Right lobe of liver (tissue), 6 donors: Measurements from ENCODE around the gene UPF1. TPM values are rescaled to one million over a fixed set of nuclear protein-coding genes. Genes with fewer than 3 reads are reported as not detected.

Source experiments
- ATAC-seq, 4 donors: fragments of 200-7000 bp; cut with Tn5 transposase; one replicate each; pipeline ENCODE4 v1.9.1; 2020; ENCODE audit warnings: mild to moderate bottlenecking in 4 of 4, moderate library complexity in 4 of 4
- DNase-seq, 3 donors: peaks; one replicate each; pipeline ENCODE4 v3.0.0-alpha.2; 2020
- H3K27ac ChIP-seq, 3 donors: fragments of 200-600 bp; one replicate each; pipeline ENCODE4 v1.8.0; 2022
- H3K27me3 ChIP-seq, 2 donors: fragments of 200-600 bp; one replicate each; pipeline ENCODE4 v1.8.0; 2022
- H3K36me3 ChIP-seq, 4 donors: fragments of 200-600 bp; sonication (generic) in 1 of 4; one replicate each; pipeline versions ENCODE4 v1.5.1 to v1.8.0; 2017 to 2022; ENCODE audit warnings: control low read depth in 1 of 4
- H3K4me1 ChIP-seq, 4 donors: fragments of 200-600 bp; sonication (generic) in 1 of 4; one replicate each; pipeline versions ENCODE4 v1.5.1 to v1.8.0; 2017 to 2022; ENCODE audit warnings: control low read depth in 1 of 4
- H3K4me3 ChIP-seq, 3 donors: fragments of 200-600 bp; one replicate each; pipeline ENCODE4 v1.8.0; 2022
- H3K9me3 ChIP-seq, 4 donors: fragments of 200-600 bp; sonication (generic) in 1 of 4; one replicate each; pipeline versions ENCODE4 v1.5.1 to v1.8.0; 2017 to 2022; ENCODE audit warnings: control low read depth in 1 of 4
- CTCF ChIP-seq, 4 donors: fragments of 200-600 bp in 3 of 4; fragments of 450-650 bp in 1 of 4; IDR thresholded peaks; one replicate each; pipeline versions ENCODE4 v1.5.1 to v1.8.0; 2016 to 2022; ENCODE audit warnings: antibody characterized with exemption in 4 of 4, mild to moderate bottlenecking in 2 of 4
- POLR2A ChIP-seq: fragments of 450-650 bp; IDR thresholded peaks from one replicate; pipeline ENCODE4 v1.6.1; 2017; ENCODE audit warnings: antibody characterized with exemption, mild to moderate bottlenecking
- WGBS: methylation state at CpG from one replicate; pipeline ENCODE4 v1.1.6; 2018; ENCODE audit warnings: low coverage, low lambda C conversion rate; ENCODE audit not compliant: insufficient coverage; ENCODE audit errors: missing lambda C conversion rate; 5-methylcytosine and 5-hydroxymethylcytosine counted together
- intact Hi-C, 2 donors: fragments of 100-400 bp; cut with DNase I; formaldehyde crosslinking; loops; one replicate each; pipeline versions ENCODE4 v1.11.2 to v1.14.1; 2022
- total RNA-seq, 6 experiments: library from RNA; depleted of rRNA in 2 of 6; stranded (reverse); fragments of >200 nt in 2 of 6; fragmentation: NEBNext Ultra II Directional in 3 of 6; extraction: Animal tissue kit (Norgen Biotek cat#: 25700) in 3 of 6; gene quantifications; one replicate each; pipeline versions ENCODE4 v1.1.0 to v1.2.4, GENCODE V29; 2016 to 2023
- donor health status: DM: no; HTN: yes; CAD: no.
- donor health status: DM: no; HTN: no; CAD: no.
- donor health status: DM: no; HTN: no; CAD: no.
- donor health status: DM: no; HTN: yes; CAD: no.
- donor health status: DM: no; HTN: yes; CAD: no.

UPF1 gene
- total RNA-seq, 6 experiments from 2014 or later = 34.0 to 61.0 (median 41.3) TPM

GRCh38 chr19:18817574-18817973 is 14.2 kb upstream of the UPF1 start:
- Histone ChIP-seq H3K27me3 (no peaks in the 10 kb centered on the region), H3K27ac (no peak overlapping the region), H3K9me3 (no peaks in the 10 kb centered on the region), H3K4me3 (no peak overlapping the region), H3K4me1 (no peaks in the 10 kb centered on the region), H3K36me3 (no peaks in the 10 kb centered on the region)
- DNase-seq (no peak), ATAC-seq (no peak)
- TF ChIP-seq CTCF (IDR thresholded peaks at IDR 0.05) = no peak
- TF ChIP-seq POLR2A = no peak
- 65% methylated on average over 6 of the region's 9 CpGs for WGBS
- intact Hi-C loops = no loop called here

- Histone ChIP-seq H3K27me3 (no peaks in the 10 kb centered on the region), H3K9me3 (no peaks in the 10 kb centered on the region), H3K27ac (no peak overlapping the region), H3K4me1 (peaks cover 0 to 6% (median 2%) of the 10 kb centered on the region in 4 donors), H3K4me3 (no peak overlapping the region), H3K36me3 (no peaks in the 10 kb centered on the region)
- 41% methylated on average over 6 of the region's 6 CpGs for WGBS
- TF ChIP-seq CTCF (IDR thresholded peaks at IDR 0.05) (no peak), POLR2A (no peak)
- DNase-seq (no peak), ATAC-seq (no peak)
- intact Hi-C loops = no loop called here
Observed at GRCh38 chr19:18828786-18829185, 3.0 kb upstream of the UPF1 start.

- intact Hi-C loops = no loop called here
- ATAC-seq (no peak), DNase-seq (no peak)
- H3K36me3 ChIP-seq = peaks cover 0 to 4% (median 0%) of the 10 kb centered on the region in 4 donors
- H3K27me3 ChIP-seq = no peaks in the 10 kb centered on the region
- no peak for TF ChIP-seq POLR2A
- peaks cover 0 to 23% (median 10%) of the 10 kb centered on the region in 4 donors for H3K4me1 ChIP-seq
- H3K4me3 ChIP-seq = no peak overlapping the region
- 82% methylated on average over 2 of the region's 2 CpGs for WGBS
- H3K9me3 ChIP-seq = no peaks in the 10 kb centered on the region
- H3K27ac ChIP-seq = no peak overlapping the region
Observed at GRCh38 chr19:18830488-18830887, 1.3 kb upstream of the UPF1 start.

- WGBS = 0% methylated on average over 6 of the region's 69 CpGs
- peaks cover 0 to 41% (median 10%) of the 10 kb centered on the region in 4 donors for H3K4me1 ChIP-seq
- DNase-seq = peak in 2 of 3 donors; percentile 46 to 56
Observed at GRCh38 chr19:18832306-18833140, 764 bp downstream of the UPF1 start.

More at GRCh38 chr19:18832306-18833140, 764 bp downstream of the UPF1 start:
- H3K27ac ChIP-seq = peak overlapping the region; percentile 84 to 92 (median 89)
- peaks cover 0 to 5% (median 0%) of the 10 kb centered on the region in 4 donors for H3K36me3 ChIP-seq
- peak; percentile 29 to 53 (median 36) for ATAC-seq
- H3K27me3 ChIP-seq = no peaks in the 10 kb centered on the region
- intact Hi-C loops = no loop called here
- no peaks in the 10 kb centered on the region for H3K9me3 ChIP-seq
- H3K4me3 ChIP-seq = peak overlapping the region; percentile 74 to 91 (median 78)
- peak in 1 of 4 donors; percentile 16 for TF ChIP-seq CTCF (IDR thresholded peaks at IDR 0.05)
- no peak for TF ChIP-seq POLR2A
